ENCODE data around the gene KIRREL3.

- TF ChIP-seq CTCF (conservative IDR thresholded peaks at IDR 0.05) (no peak), EZH2 (IDR thresholded peaks at IDR 0.05; ENCODE audit: low read depth) (no peak)
These were observed 74.2 kb downstream of the KIRREL3 start for GRCh38 chr11:126926376-126926791.
